Tibial artery (tissue), 4 donors: ENCODE measurements around the gene INSYN2A.

ENCODE experiments used
- DNase-seq, 2 donors: peaks; one replicate each; pipeline ENCODE4 v3.0.0-alpha.2; 2019
- H3K27ac ChIP-seq, 2 donors: fragments of 200-600 bp; sonication (generic) in 1 of 2; 1 replicate in 1 of 2; 2 replicates in 1 of 2; pipeline ENCODE4 v1.5.1; 2018 to 2019; ENCODE audit warnings: mild to moderate bottlenecking in 1 of 2
- H3K27me3 ChIP-seq, 2 donors: fragments of 200-600 bp; sonication (generic) in 1 of 2; one replicate each; pipeline versions ENCODE4 v1.5.1 to v1.6.0; 2016 to 2019
- H3K36me3 ChIP-seq, 3 donors: fragments of 200-600 bp; sonication (generic) in 2 of 3; one replicate each; pipeline ENCODE4 v1.5.1; 2016 to 2019; ENCODE audit warnings: mild to moderate bottlenecking in 2 of 3
- H3K4me1 ChIP-seq, 4 donors: fragments of 200-600 bp; sonication (generic) in 2 of 4; 1 replicate in 3 of 4; 2 replicates in 1 of 4; pipeline ENCODE4 v1.5.1; 2016 to 2019
- H3K4me3 ChIP-seq, 2 donors: fragments of 200-600 bp; sonication (generic) in 1 of 2; 1 replicate in 1 of 2; 2 replicates in 1 of 2; pipeline ENCODE4 v1.5.1; 2018 to 2019; ENCODE audit warnings: mild to moderate bottlenecking in 2 of 2
- H3K9me3 ChIP-seq, 3 donors: fragments of 200-600 bp; sonication (generic) in 1 of 3; one replicate each; pipeline ENCODE4 v1.5.1; 2016 to 2019
- intact Hi-C: fragments of 100-400 bp; cut with DNase I; formaldehyde crosslinking; loops from one replicate; pipeline ENCODE4 v1.15.0; 2023; ENCODE audit warnings: low total_unique reads
- TF ChIP-seq, protein P1 (sequence below), 2 experiments: fragments of 200-600 bp in 1 of 2; fragments of 450-650 bp in 1 of 2; IDR thresholded peaks; one replicate each; pipeline ENCODE4 v1.5.1; 2017 to 2019; ENCODE audit warnings: antibody characterized with exemption in 2 of 2, mild to moderate bottlenecking in 1 of 2, moderate library complexity in 1 of 2

INSYN2A gene

DNA sequence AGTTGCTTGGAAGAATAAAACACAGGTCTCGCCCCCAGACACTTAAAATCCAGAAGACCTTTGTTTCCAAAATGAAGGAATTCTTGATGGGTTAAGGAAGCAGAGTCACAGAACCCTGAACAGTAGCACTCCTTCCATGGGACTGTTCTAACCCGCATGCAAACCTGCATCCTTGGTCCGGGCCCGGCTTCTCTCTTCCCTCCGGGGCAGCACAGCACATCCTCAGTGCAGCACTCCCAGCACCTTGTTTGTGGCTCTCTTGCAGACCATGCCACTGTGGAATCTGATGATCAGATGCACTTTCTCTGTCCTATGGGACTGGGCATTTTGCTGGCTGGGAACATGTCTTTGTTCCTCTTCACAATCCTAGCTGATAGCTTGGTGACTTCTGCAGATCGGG lies 33.5 kb downstream of the INSYN2A start:
- no peak overlapping the region for H3K27ac ChIP-seq
- no peaks in the 10 kb centered on the region for H3K27me3 ChIP-seq
- intact Hi-C loops = no loop called here
- DNase-seq = no peak
- H3K4me3 ChIP-seq = no peak overlapping the region
- TF ChIP-seq, protein P1, sequence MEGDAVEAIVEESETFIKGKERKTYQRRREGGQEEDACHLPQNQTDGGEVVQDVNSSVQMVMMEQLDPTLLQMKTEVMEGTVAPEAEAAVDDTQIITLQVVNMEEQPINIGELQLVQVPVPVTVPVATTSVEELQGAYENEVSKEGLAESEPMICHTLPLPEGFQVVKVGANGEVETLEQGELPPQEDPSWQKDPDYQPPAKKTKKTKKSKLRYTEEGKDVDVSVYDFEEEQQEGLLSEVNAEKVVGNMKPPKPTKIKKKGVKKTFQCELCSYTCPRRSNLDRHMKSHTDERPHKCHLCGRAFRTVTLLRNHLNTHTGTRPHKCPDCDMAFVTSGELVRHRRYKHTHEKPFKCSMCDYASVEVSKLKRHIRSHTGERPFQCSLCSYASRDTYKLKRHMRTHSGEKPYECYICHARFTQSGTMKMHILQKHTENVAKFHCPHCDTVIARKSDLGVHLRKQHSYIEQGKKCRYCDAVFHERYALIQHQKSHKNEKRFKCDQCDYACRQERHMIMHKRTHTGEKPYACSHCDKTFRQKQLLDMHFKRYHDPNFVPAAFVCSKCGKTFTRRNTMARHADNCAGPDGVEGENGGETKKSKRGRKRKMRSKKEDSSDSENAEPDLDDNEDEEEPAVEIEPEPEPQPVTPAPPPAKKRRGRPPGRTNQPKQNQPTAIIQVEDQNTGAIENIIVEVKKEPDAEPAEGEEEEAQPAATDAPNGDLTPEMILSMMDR (IDR thresholded peaks at IDR 0.05) = no peak
- no peaks in the 10 kb centered on the region for H3K36me3 ChIP-seq
- H3K9me3 ChIP-seq = no peaks in the 10 kb centered on the region
- H3K4me1 ChIP-seq = peaks cover 0 to 6% (median 3%) of the 10 kb centered on the region in 4 donors

DNA sequence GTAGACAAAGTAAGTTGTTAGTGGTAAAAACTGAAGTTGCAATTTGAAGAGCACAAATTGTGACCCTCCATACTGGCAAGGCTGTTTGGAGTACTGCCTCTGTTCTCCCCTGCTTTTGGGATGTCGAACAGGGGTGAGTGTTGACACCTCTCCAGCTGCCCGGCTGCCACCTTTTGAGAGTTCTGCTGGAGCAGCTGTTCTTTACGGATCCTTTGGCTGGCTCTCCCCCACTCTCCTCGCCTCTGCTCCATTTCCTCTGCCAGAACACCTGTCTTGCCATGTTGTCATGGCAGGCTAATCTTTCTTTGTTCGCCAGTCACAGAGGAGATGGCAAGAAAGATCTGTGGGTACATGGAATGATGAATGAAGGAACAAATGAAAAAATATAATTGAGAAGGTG lies 34.9 kb downstream of the INSYN2A start:
- Histone ChIP-seq H3K36me3 (no peaks in the 10 kb centered on the region), H3K9me3 (no peaks in the 10 kb centered on the region), H3K4me3 (no peak overlapping the region), H3K27me3 (no peaks in the 10 kb centered on the region), H3K4me1 (peaks cover 0 to 16% (median 10%) of the 10 kb centered on the region in 4 donors), H3K27ac (no peak overlapping the region)
- intact Hi-C loops = no loop called here
- no peak for DNase-seq
- TF ChIP-seq, protein P1 (IDR thresholded peaks at IDR 0.05) = no peak

DNA sequence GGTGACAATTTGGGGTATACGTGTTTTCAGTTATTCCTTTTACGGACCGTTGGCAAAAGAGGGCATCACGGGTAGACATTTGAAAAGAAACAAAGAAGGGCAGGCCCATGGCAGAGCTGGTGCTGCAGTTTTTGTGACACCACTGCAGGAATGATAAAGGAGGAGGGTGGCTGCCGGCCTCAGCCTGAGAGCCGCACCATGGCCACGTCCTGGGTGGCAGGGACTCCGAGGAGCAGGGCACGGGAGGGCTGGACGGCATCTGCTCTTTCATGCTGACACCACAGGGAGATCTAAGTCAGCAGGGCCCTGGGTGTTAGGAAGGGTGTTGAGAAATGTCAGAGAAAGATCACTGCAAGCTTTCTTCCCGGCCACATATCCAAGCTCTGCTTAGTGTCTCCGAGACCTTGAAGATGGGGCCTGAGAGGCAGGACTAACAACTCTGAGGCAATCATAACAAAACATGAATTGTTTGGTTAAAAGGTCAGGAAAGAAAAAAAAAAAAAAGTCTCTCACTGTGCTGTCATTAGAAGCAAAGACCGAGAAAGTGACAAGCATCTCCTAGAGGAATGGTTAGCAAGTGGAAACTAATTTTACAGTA lies 36.6 kb downstream of the INSYN2A start:
- Histone ChIP-seq H3K4me3 (no peak overlapping the region), H3K9me3 (no peaks in the 10 kb centered on the region), H3K27me3 (no peaks in the 10 kb centered on the region), H3K27ac (no peak overlapping the region), H3K36me3 (no peaks in the 10 kb centered on the region), H3K4me1 (peaks cover 0 to 16% (median 10%) of the 10 kb centered on the region in 4 donors)
- DNase-seq = no peak
- TF ChIP-seq, protein P1 (IDR thresholded peaks at IDR 0.05) = no peak
- intact Hi-C loops = no loop called here

GRCh38 chr10:127158662-127159061 lies 37.7 kb downstream of the INSYN2A start:
- DNase-seq = no peak
- TF ChIP-seq, protein P1 (IDR thresholded peaks at IDR 0.05) = no peak
- Histone ChIP-seq H3K9me3 (no peaks in the 10 kb centered on the region), H3K36me3 (no peaks in the 10 kb centered on the region), H3K4me3 (no peak overlapping the region), H3K27me3 (no peaks in the 10 kb centered on the region), H3K27ac (no peak overlapping the region), H3K4me1 (peaks cover 0 to 16% (median 10%) of the 10 kb centered on the region in 4 donors)
- intact Hi-C loops = no loop called here

GRCh38 chr10:127157506-127158200 lies 38.7 kb downstream of the INSYN2A start:
- Histone ChIP-seq H3K4me1 (peaks cover 0 to 16% (median 10%) of the 10 kb centered on the region in 4 donors), H3K36me3 (no peaks in the 10 kb centered on the region), H3K27ac (no peak overlapping the region), H3K4me3 (no peak overlapping the region), H3K27me3 (no peaks in the 10 kb centered on the region), H3K9me3 (no peaks in the 10 kb centered on the region)
- intact Hi-C loops = no loop called here
- TF ChIP-seq, protein P1 (IDR thresholded peaks at IDR 0.05) = no peak
- DNase-seq = no peak
